Endodermal cell (in vitro differentiated cells): ENCODE measurements around the gene GSG1L. TPM values are rescaled to one million over a fixed set of nuclear protein-coding genes. Genes with fewer than 3 reads are reported as not detected.
A peak's percentile ranks its signal among the peaks of the same experiment; 100 is the strongest.

Source experiments
- DNase-seq: peaks from one replicate; pipeline ENCODE4 v3.0.0-alpha.2; 2017
- H3K27ac ChIP-seq: 2 replicates; pipeline ENCODE4 v1.5.1; 2013; ENCODE audit warnings: mild to moderate bottlenecking, low read depth, low read length, moderate library complexity
- H3K27me3 ChIP-seq: 2 replicates; pipeline ENCODE4 v1.6.1; 2013; ENCODE audit warnings: mild to moderate bottlenecking, low read length, moderate library complexity; ENCODE audit not compliant: insufficient read depth, control insufficient read depth, poor library complexity, severe bottlenecking
- H3K36me3 ChIP-seq: 2 replicates; pipeline ENCODE4 v1.7.0; 2013; ENCODE audit warnings: mild to moderate bottlenecking, low read length, moderate library complexity; ENCODE audit not compliant: control insufficient read depth, insufficient read depth
- H3K4me1 ChIP-seq: one replicate; pipeline ENCODE4 v1.7.0; 2013; ENCODE audit warnings: low read length; ENCODE audit not compliant: control insufficient read depth, insufficient read depth
- H3K4me3 ChIP-seq: 2 replicates; pipeline ENCODE4 v1.5.1; 2013; ENCODE audit warnings: mild to moderate bottlenecking, low read length, moderate library complexity
- H3K9ac ChIP-seq: 2 replicates; pipeline ENCODE4 v1.6.1; 2013; ENCODE audit warnings: mild to moderate bottlenecking, low read length, moderate library complexity; ENCODE audit not compliant: poor library complexity, severe bottlenecking; ENCODE audit errors: extremely low read depth
- H3K9me3 ChIP-seq: 2 replicates; pipeline ENCODE4 v1.6.1; 2013; ENCODE audit warnings: mild to moderate bottlenecking, low read length, moderate library complexity; ENCODE audit not compliant: control insufficient read depth
- H3K27ac Mint-ChIP-seq: 2 replicates; pipeline ENCODE4 v1.8.0; 2020; ENCODE audit warnings: mixed read lengths
- H3K27me3 Mint-ChIP-seq: 2 replicates; pipeline ENCODE4 v1.8.0; 2021; ENCODE audit warnings: mild to moderate bottlenecking, mixed read lengths; ENCODE audit not compliant: insufficient read depth
- H3K36me3 Mint-ChIP-seq: 2 replicates; pipeline ENCODE4 v1.8.0; 2020; ENCODE audit warnings: low read depth, mixed read lengths
- H3K4me1 Mint-ChIP-seq: 2 replicates; pipeline ENCODE4 v1.8.0; 2020; ENCODE audit warnings: mixed read lengths
- H3K4me3 Mint-ChIP-seq: 2 replicates; pipeline ENCODE4 v1.8.0; 2020; ENCODE audit warnings: mild to moderate bottlenecking, moderate library complexity, mixed read lengths
- H3K9me3 Mint-ChIP-seq: 2 replicates; pipeline ENCODE4 v1.8.0; 2020; ENCODE audit warnings: mild to moderate bottlenecking, mixed read lengths
- CTCF ChIP-seq: fragments of 200-600 bp; sonication (generic); conservative IDR thresholded peaks from 2 replicates; pipeline ENCODE4 v1.5.0; 2021; ENCODE audit warnings: antibody characterized with exemption, mild to moderate bottlenecking
- WGBS, 2 experiments: methylation state at CpG; one replicate each; pipeline versions ENCODE4 v1.1.5 to v1.1.7; 2013; ENCODE audit warnings: missing lambda C conversion rate in 2 of 2, mixed read lengths in 1 of 2; ENCODE audit not compliant: insufficient coverage in 1 of 2, insufficient read length in 1 of 2; 5-methylcytosine and 5-hydroxymethylcytosine counted together
- total RNA-seq, 2 donors: library from RNA; stranded (reverse); fragmentation: NEBNext Ultra II Directional in 1 of 2; extraction: Animal tissue kit (Norgen Biotek cat#: 25700) in 1 of 2; gene quantifications; 2 replicates in 1 of 2; 3 replicates in 1 of 2; pipeline ENCODE4 v1.2.1, GENCODE V29; 2021

The GSG1L gene
- total RNA-seq, 2 donors from 2014 or later, result 0.24 TPM; not detected in 1

DNA sequence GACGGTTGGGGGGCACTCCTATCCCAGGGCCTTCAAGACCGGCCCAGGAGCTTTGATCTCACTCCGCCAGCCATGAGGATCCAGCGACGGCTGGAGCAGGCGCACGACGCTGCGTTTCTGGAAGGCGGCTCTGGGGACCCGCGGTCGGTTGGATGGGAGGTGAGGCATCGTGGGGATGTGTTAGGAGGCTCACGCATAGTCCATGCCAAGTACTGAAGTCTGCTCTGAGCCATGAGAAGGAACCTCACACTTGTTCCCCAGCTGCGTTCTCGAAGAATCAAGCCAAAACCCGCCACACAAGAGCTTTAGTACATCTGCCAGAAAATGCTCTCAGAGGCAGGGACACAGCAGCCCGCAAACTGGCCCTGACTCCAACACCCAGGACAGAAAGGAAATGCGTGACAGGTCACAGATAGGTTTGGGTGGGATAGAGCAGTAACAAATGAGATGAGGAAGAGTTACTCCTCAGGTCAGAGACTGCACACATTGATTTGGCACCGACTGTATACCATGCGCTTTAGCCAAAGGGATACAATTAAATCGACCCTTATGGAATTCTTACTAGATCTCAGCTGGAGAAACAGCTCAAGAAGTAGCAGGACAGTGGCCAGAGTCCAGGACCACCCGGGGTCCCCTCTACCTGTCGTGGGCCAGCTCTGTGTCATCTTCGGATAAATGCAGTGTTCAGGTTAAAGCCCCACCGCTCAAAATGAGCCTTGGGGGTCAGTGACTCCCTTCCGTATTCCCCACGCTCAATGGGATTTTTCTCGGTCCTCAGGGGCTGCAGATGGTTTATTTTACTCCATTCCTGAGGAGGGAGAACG, 6.7 kb upstream of the GSG1L start:
- Mint-ChIP-seq H3K4me1 (peaks cover 9% of the 10 kb centered on the region), H3K27ac (no peak overlapping the region), H3K36me3 (no peaks in the 10 kb centered on the region), H3K27me3 (peaks cover 25% of the 10 kb centered on the region), H3K9me3 (no peaks in the 10 kb centered on the region), H3K4me3 (no peak overlapping the region)
- peaks cover 20% of the 10 kb centered on the region for H3K27me3 ChIP-seq
- TF ChIP-seq CTCF, result no peak
- 83% methylated on average over 22 to 31 of the region's 31 CpGs for WGBS, 2 experiments
- no peak for DNase-seq
- H3K4me3 ChIP-seq, result no peak overlapping the region
- H3K4me1 ChIP-seq, result no peaks in the 10 kb centered on the region
- H3K9me3 ChIP-seq, result no peaks in the 10 kb centered on the region
- no peak overlapping the region for H3K27ac ChIP-seq
- H3K9ac ChIP-seq, result no peak overlapping the region
- no peaks in the 10 kb centered on the region for H3K36me3 ChIP-seq

- no peak overlapping the region for H3K9ac ChIP-seq
- no peak overlapping the region for H3K4me3 ChIP-seq
- H3K4me1 Mint-ChIP-seq, result peaks cover 9% of the 10 kb centered on the region
- H3K27ac Mint-ChIP-seq, result no peak overlapping the region
- H3K36me3 Mint-ChIP-seq, result no peaks in the 10 kb centered on the region
- H3K27ac ChIP-seq, result no peak overlapping the region
- H3K9me3 ChIP-seq, result no peaks in the 10 kb centered on the region
- no peaks in the 10 kb centered on the region for H3K4me1 ChIP-seq
- H3K4me3 Mint-ChIP-seq, result no peak overlapping the region
- no peak for DNase-seq
- H3K9me3 Mint-ChIP-seq, result no peaks in the 10 kb centered on the region
- peaks cover 32% of the 10 kb centered on the region for H3K27me3 ChIP-seq
- 83 to 91% methylated on average over 4 to 7 of the region's 7 CpGs for WGBS, 2 experiments
- H3K36me3 ChIP-seq, result no peaks in the 10 kb centered on the region
- TF ChIP-seq CTCF, result no peak
- H3K27me3 Mint-ChIP-seq, result peaks cover 37% of the 10 kb centered on the region
These were observed 5.5 kb upstream of the GSG1L start for GRCh38 chr16:28068976-28069375.

- no peaks in the 10 kb centered on the region for H3K36me3 ChIP-seq
- H3K9me3 Mint-ChIP-seq, result no peaks in the 10 kb centered on the region
These were observed 4.3 kb upstream of the GSG1L start for GRCh38 chr16:28067604-28068379.

More at GRCh38 chr16:28067604-28068379, 4.3 kb upstream of the GSG1L start:
- peak overlapping the region; percentile 53 for H3K27ac Mint-ChIP-seq
- no peak for DNase-seq
- H3K4me1 Mint-ChIP-seq, result peaks cover 9% of the 10 kb centered on the region
- H3K27me3 Mint-ChIP-seq, result peaks cover 41% of the 10 kb centered on the region
- no peak for TF ChIP-seq CTCF
- no peaks in the 10 kb centered on the region for H3K4me1 ChIP-seq
- no peaks in the 10 kb centered on the region for H3K9me3 ChIP-seq
- 89 to 92% methylated on average over 12 to 14 of the region's 14 CpGs for WGBS, 2 experiments
- H3K4me3 ChIP-seq, result no peak overlapping the region
- H3K4me3 Mint-ChIP-seq, result no peak overlapping the region
- H3K36me3 Mint-ChIP-seq, result no peaks in the 10 kb centered on the region
- peaks cover 38% of the 10 kb centered on the region for H3K27me3 ChIP-seq
- H3K9ac ChIP-seq, result no peak overlapping the region
- no peak overlapping the region for H3K27ac ChIP-seq
